HUDEP-2 (cell line): ENCODE measurements around the gene GRM8.

Experiments used
- DNase-seq, 76 experiments: peaks; one replicate each; lab custom pipeline; 2025; ENCODE audit not compliant: unreplicated experiment in 76 of 76; lab: John Stamatoyannopoulos, UW

GRM8 gene

GRCh38 chr7:126605056-126605455 lies 647.7 kb downstream of the GRM8 start:
- DNase-seq, result no peak

- DNase-seq, result no peak
Measured at GRCh38 chr7:126589068-126589684, 663.6 kb downstream of the GRM8 start.

GRCh38 chr7:126578338-126578737 lies 674.4 kb downstream of the GRM8 start:
- no peak for DNase-seq

GRCh38 chr7:126574276-126575250 lies 678.2 kb downstream of the GRM8 start:
- DNase-seq, result no peak

- DNase-seq, result no peak
Measured at GRCh38 chr7:126570845-126571244, 681.9 kb downstream of the GRM8 start.

GRCh38 chr7:126569402-126569801 lies 683.3 kb downstream of the GRM8 start:
- no peak for DNase-seq

GRCh38 chr7:126557271-126557670 lies 695.5 kb downstream of the GRM8 start:
- no peak for DNase-seq

- no peak for DNase-seq
Measured at GRCh38 chr7:126541406-126541805, 711.3 kb downstream of the GRM8 start.

- DNase-seq, result no peak
Measured at GRCh38 chr7:126535176-126535575, 717.6 kb downstream of the GRM8 start.

- no peak for DNase-seq
Measured at GRCh38 chr7:126533715-126534114, 719.0 kb downstream of the GRM8 start.

GRCh38 chr7:126529833-126530232 lies 722.9 kb downstream of the GRM8 start:
- no peak for DNase-seq

GRCh38 chr7:126529254-126529653 lies 723.5 kb downstream of the GRM8 start:
- no peak for DNase-seq

GRCh38 chr7:126525906-126526305 lies 726.8 kb downstream of the GRM8 start:
- DNase-seq, result no peak

- no peak for DNase-seq
Measured at GRCh38 chr7:126524967-126525366, 727.8 kb downstream of the GRM8 start.

GRCh38 chr7:126511046-126511445 lies 741.7 kb downstream of the GRM8 start:
- no peak for DNase-seq

GRCh38 chr7:126501617-126502016 lies 751.1 kb downstream of the GRM8 start:
- DNase-seq, result no peak

GRCh38 chr7:126499481-126499880 lies 753.3 kb downstream of the GRM8 start:
- DNase-seq, result no peak

- no peak for DNase-seq
Measured at GRCh38 chr7:126495733-126496132, 757.0 kb downstream of the GRM8 start.

GRCh38 chr7:126495001-126495400 lies 757.7 kb downstream of the GRM8 start:
- no peak for DNase-seq

GRCh38 chr7:126493801-126494200 lies 758.9 kb downstream of the GRM8 start:
- DNase-seq, result no peak

GRCh38 chr7:126489874-126490273 lies 762.9 kb downstream of the GRM8 start:
- no peak for DNase-seq
